GM23338 (cell line): ENCODE measurements around the gene KCNJ16. TPM values are rescaled to one million over a fixed set of nuclear protein-coding genes. Genes with fewer than 3 reads are reported as not detected.

Experiments used
- ATAC-seq: fragments of 200-7000 bp; cut with Tn5 transposase; 3 replicates; pipeline ENCODE4 v1.9.1; 2020
- DNase-seq: peaks from one replicate; pipeline ENCODE4 v3.0.0-alpha.2; 2015; ENCODE audit warnings: low spot score
- H2AFZ ChIP-seq: fragments of 200-600 bp; sonication (generic); 2 replicates; pipeline ENCODE4 v1.8.0; 2016; ENCODE audit warnings: antibody characterized with exemption, mild to moderate bottlenecking, moderate library complexity
- H3F3A ChIP-seq: fragments of 200-600 bp; sonication (generic); replicated peaks from 2 replicates; pipeline ENCODE4 v1.8.0; 2017; ENCODE audit warnings: antibody characterized with exemption, mixed run types, low read depth
- H3K27ac ChIP-seq: fragments of 200-600 bp; sonication (generic); 2 replicates; pipeline ENCODE4 v1.6.1; 2016; ENCODE audit warnings: low read depth
- H3K27me3 ChIP-seq: fragments of 200-600 bp; sonication (generic); 2 replicates; pipeline ENCODE4 v1.8.0; 2016; ENCODE audit warnings: mild to moderate bottlenecking, mixed run types, moderate library complexity; ENCODE audit not compliant: insufficient read depth
- H3K36me3 ChIP-seq: fragments of 200-600 bp; sonication (generic); 2 replicates; pipeline ENCODE4 v1.8.0; 2016; ENCODE audit warnings: mild to moderate bottlenecking; ENCODE audit not compliant: insufficient read depth
- H3K4me1 ChIP-seq: fragments of 200-600 bp; sonication (generic); 2 replicates; pipeline ENCODE4 v1.8.0; 2016; ENCODE audit warnings: mild to moderate bottlenecking, moderate library complexity; ENCODE audit not compliant: insufficient read depth
- H3K4me2 ChIP-seq: fragments of 200-600 bp; sonication (generic); 2 replicates; pipeline ENCODE4 v1.7.1; 2017; ENCODE audit warnings: mixed run types
- H3K4me3 ChIP-seq: fragments of 200-600 bp; sonication (generic); 2 replicates; pipeline ENCODE4 v1.6.1; 2016; ENCODE audit warnings: mixed run types
- H3K79me2 ChIP-seq: fragments of 200-600 bp; sonication (generic); replicated peaks from 2 replicates; pipeline ENCODE4 v1.8.0; 2017; ENCODE audit warnings: mild to moderate bottlenecking; ENCODE audit not compliant: insufficient read depth
- H3K9me2 ChIP-seq: fragments of 200-600 bp; sonication (generic); 2 replicates; pipeline ENCODE4 v1.8.0; 2017; ENCODE audit not compliant: insufficient read depth
- H4K20me1 ChIP-seq: fragments of 200-600 bp; sonication (generic); replicated peaks from 2 replicates; pipeline ENCODE4 v1.8.0; 2017; ENCODE audit warnings: mild to moderate bottlenecking; ENCODE audit not compliant: insufficient read depth
- H3K27ac Mint-ChIP-seq: 2 replicates; pipeline ENCODE4 v1.8.0; 2020; ENCODE audit warnings: inconsistent platforms, mild to moderate bottlenecking, moderate library complexity, mixed read lengths
- H3K27me3 Mint-ChIP-seq: 3 replicates; pipeline ENCODE4 v1.8.0; 2022; ENCODE audit warnings: low read depth, mild to moderate bottlenecking, moderate library complexity, mixed read lengths, inconsistent platforms; ENCODE audit not compliant: insufficient read depth, poor library complexity
- H3K36me3 Mint-ChIP-seq: 3 replicates; pipeline ENCODE4 v1.8.0; 2021; ENCODE audit warnings: low read depth, mild to moderate bottlenecking, inconsistent platforms, moderate library complexity, mixed read lengths
- H3K4me1 Mint-ChIP-seq: 3 replicates; pipeline ENCODE4 v1.8.0; 2020; ENCODE audit warnings: mild to moderate bottlenecking, inconsistent platforms, mixed read lengths
- H3K4me3 Mint-ChIP-seq: 3 replicates; pipeline ENCODE4 v1.8.0; 2021; ENCODE audit warnings: moderate library complexity, mild to moderate bottlenecking, inconsistent platforms, mixed read lengths
- H3K9me3 Mint-ChIP-seq: 3 replicates; pipeline ENCODE4 v1.8.0; 2020; ENCODE audit warnings: moderate library complexity, mild to moderate bottlenecking, inconsistent platforms, mixed read lengths
- CTCF ChIP-seq, 2 experiments: fragments of 200-600 bp in 1 of 2; sonication (generic) in 1 of 2; conservative IDR thresholded peaks; 2 replicates each; pipeline versions ENCODE4 v1.5.1 to v1.6.1; 2016 to 2017; ENCODE audit warnings: antibody characterized with exemption in 2 of 2, low read depth in 2 of 2, mild to moderate bottlenecking in 2 of 2, moderate library complexity in 1 of 2
- ETS1 ChIP-seq: IDR thresholded peaks from 2 replicates; pipeline ENCODE4 v1.6.1; 2016; ENCODE audit warnings: antibody characterized with exemption
- EZH2 ChIP-seq: fragments of 200-600 bp; sonication (generic); IDR thresholded peaks from one replicate; pipeline ENCODE4 v1.8.0; 2017; ENCODE audit warnings: antibody characterized with exemption, mild to moderate bottlenecking, low read depth; ENCODE audit not compliant: unreplicated experiment
- EZH2phosphoT487 ChIP-seq: fragments of 200-600 bp; sonication (generic); IDR thresholded peaks from one replicate; pipeline ENCODE4 v1.8.1; 2018; ENCODE audit warnings: antibody characterized with exemption; ENCODE audit not compliant: unreplicated experiment
- NANOG ChIP-seq: IDR thresholded peaks from 2 replicates; pipeline ENCODE4 v1.6.1; 2016; ENCODE audit warnings: antibody characterized with exemption, borderline replicate concordance
- POLR2AphosphoS5 ChIP-seq: IDR thresholded peaks from 2 replicates; pipeline ENCODE4 v1.6.1; 2016; ENCODE audit warnings: antibody characterized with exemption, low read depth
- ZNF331 ChIP-seq: fragments of 250-450 bp; sonication (Bioruptor Pico); IDR thresholded peaks from 2 replicates; pipeline ENCODE4 v1.5.0; 2020; ENCODE audit warnings: low read depth, mild to moderate bottlenecking, moderate library complexity
- ZNF462 ChIP-seq: fragments of 250-450 bp; sonication (Bioruptor Pico); IDR thresholded peaks from 2 replicates; pipeline ENCODE4 v1.5.0; 2020; ENCODE audit warnings: mild to moderate bottlenecking, moderate library complexity
- polyA plus RNA-seq: library from polyadenylated mRNA; unstranded; fragments of >200 nt; fragmentation: Nextera tagmentation; extraction: Ambion mirVana; gene quantifications from 2 replicates; pipeline ENCODE4 v1.2.1, GENCODE V29; 2016
- total RNA-seq: library from RNA; depleted of rRNA; stranded (reverse); fragments of >200 nt; shearing (Covaris generic); gene quantifications from 2 replicates; pipeline ENCODE4 v1.2.3, GENCODE V29; 2014

The KCNJ16 gene
- total and polyA plus RNA-seq, 2 experiments from 2014 or later: not detected

GRCh38 chr17:70078994-70079531 is 4.0 kb downstream of the KCNJ16 start:
- Mint-ChIP-seq H3K4me3 (no peak overlapping the region), H3K9me3 (no peaks in the 10 kb centered on the region), H3K36me3 (no peaks in the 10 kb centered on the region), H3K27ac (no peak overlapping the region), H3K27me3 (no peaks in the 10 kb centered on the region), H3K4me1 (no peaks in the 10 kb centered on the region; the same call in 2 of the 3 replicates)
- ATAC-seq: no peak
- Histone ChIP-seq H3K27me3 (no peaks in the 10 kb centered on the region), H3K27ac (no peak overlapping the region), H3K4me1 (no peaks in the 10 kb centered on the region), H3K4me3 (no peak overlapping the region), H3K4me2 (no peak overlapping the region), H3K36me3 (no peaks in the 10 kb centered on the region), H3K79me2 (no peaks in the 10 kb centered on the region), H4K20me1 (no peaks in the 10 kb centered on the region), H2AFZ (no peak overlapping the region), H3F3A (no peaks in the 10 kb centered on the region), H3K9me2 (no peaks in the 10 kb centered on the region)
- DNase-seq: no peak
- TF ChIP-seq ETS1 (no peak), ZNF462 (CRISPR knock-in tag) (no peak), CTCF (conservative IDR thresholded peaks at IDR 0.05; ENCODE audit: low read depth in 2 of 2) (no peak), NANOG (no peak), POLR2AphosphoS5 (no peak), ZNF331 (CRISPR knock-in tag) (no peak), EZH2 (no peak), EZH2phosphoT487 (no peak)
